Mucosa of descending colon (tissue), 3 donors: Measurements from ENCODE around the gene SERPINB5. TPM values are rescaled to one million over a fixed set of nuclear protein-coding genes. Genes with fewer than 3 reads are reported as not detected.

Experiments
- ATAC-seq: fragments of 200-7000 bp; cut with Tn5 transposase; one replicate; pipeline ENCODE4 v1.9.1; 2020; ENCODE audit warnings: mild to moderate bottlenecking, moderate library complexity
- DNase-seq, 3 donors: peaks; one replicate each; pipeline ENCODE4 v3.0.0-alpha.2; 2020
- H3K36me3 ChIP-seq: fragments of 200-600 bp; one replicate; pipeline ENCODE4 v1.8.0; 2021; ENCODE audit warnings: low read depth, mild to moderate bottlenecking
- H3K4me1 ChIP-seq: fragments of 200-600 bp; one replicate; pipeline ENCODE4 v1.8.0; 2021; ENCODE audit warnings: low read depth, mild to moderate bottlenecking
- H3K4me3 ChIP-seq: fragments of 200-600 bp; one replicate; pipeline ENCODE4 v1.8.0; 2021; ENCODE audit warnings: mild to moderate bottlenecking
- H3K9me3 ChIP-seq: fragments of 200-600 bp; one replicate; pipeline ENCODE4 v1.8.0; 2021; ENCODE audit warnings: mild to moderate bottlenecking
- intact Hi-C, 2 donors: fragments of 100-400 bp; cut with DNase I in 1 of 2; cut with micrococcal nuclease in 1 of 2; formaldehyde crosslinking; loops; one replicate each; pipeline versions ENCODE4 v1.11.0 to v1.11.1; 2022; cut with DNase I, micrococcal nuclease
- total RNA-seq, 3 donors: library from RNA; stranded (reverse); fragmentation: NEBNext Ultra II Directional in 2 of 3; extraction: Animal tissue kit (Norgen Biotek cat#: 25700) in 2 of 3; gene quantifications; one replicate each; pipeline versions ENCODE4 v1.2.1 to v1.2.4, GENCODE V29; 2021 to 2023
- TF ChIP-seq, protein P1 (sequence below): fragments of 200-600 bp; IDR thresholded peaks from one replicate; pipeline ENCODE4 v1.8.0; 2022; ENCODE audit warnings: antibody characterized with exemption, mild to moderate bottlenecking
- donor health status: DM: no; HTN: no; CAD: no; lungs with moderate emphysema.
- donor health status: DM: no; HTN: no; CAD: no.
- donor health status: DM: no; HTN: yes; CAD: no.

Gene SERPINB5
- total RNA-seq, 3 donors from 2014 or later, result 0.63 to 2.6 (median 2.3) TPM

DNA sequence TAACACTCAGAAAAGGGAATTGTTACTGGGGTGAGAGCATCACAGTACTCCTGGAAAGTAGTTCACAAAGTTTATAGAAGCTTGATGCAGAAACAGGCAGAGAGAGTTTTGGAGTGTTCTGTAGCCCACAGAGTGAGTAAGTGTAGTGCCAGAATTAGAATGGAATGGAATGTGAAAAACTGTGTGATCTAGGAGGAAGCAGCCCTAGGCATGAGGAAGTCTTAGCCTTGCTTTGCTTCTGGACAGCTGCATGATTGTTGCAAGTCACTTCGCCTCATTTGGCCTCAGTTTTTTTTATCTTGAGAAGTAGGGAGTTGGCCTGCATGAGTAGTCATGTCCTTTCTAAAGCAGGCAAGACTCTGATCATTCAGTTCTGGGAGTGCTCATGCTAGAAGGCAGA lies 76.3 kb downstream of the SERPINB5 start:
- intact Hi-C loops, result no loop called here
- Histone ChIP-seq H3K4me3 (no peak overlapping the region), H3K4me1 (no peaks in the 10 kb centered on the region), H3K9me3 (no peaks in the 10 kb centered on the region), H3K36me3 (no peaks in the 10 kb centered on the region)
- DNase-seq (peak in 1 of 3 donors; percentile 4), ATAC-seq (no peak)
- TF ChIP-seq, protein P1, sequence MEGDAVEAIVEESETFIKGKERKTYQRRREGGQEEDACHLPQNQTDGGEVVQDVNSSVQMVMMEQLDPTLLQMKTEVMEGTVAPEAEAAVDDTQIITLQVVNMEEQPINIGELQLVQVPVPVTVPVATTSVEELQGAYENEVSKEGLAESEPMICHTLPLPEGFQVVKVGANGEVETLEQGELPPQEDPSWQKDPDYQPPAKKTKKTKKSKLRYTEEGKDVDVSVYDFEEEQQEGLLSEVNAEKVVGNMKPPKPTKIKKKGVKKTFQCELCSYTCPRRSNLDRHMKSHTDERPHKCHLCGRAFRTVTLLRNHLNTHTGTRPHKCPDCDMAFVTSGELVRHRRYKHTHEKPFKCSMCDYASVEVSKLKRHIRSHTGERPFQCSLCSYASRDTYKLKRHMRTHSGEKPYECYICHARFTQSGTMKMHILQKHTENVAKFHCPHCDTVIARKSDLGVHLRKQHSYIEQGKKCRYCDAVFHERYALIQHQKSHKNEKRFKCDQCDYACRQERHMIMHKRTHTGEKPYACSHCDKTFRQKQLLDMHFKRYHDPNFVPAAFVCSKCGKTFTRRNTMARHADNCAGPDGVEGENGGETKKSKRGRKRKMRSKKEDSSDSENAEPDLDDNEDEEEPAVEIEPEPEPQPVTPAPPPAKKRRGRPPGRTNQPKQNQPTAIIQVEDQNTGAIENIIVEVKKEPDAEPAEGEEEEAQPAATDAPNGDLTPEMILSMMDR, result no peak

Other genes with a start within 250 kb of the SERPINB5 start
- gene BCL2, start 157.2 kb upstream of the SERPINB5 start, total RNA-seq, result 10 to 100 TPM; 17.7 to 25.7 (median 20.5) TPM
- 10 to 100 TPM; 33.6 to 79.4 (median 51.4) TPM for gene KDSR, start 109.8 kb upstream of the SERPINB5 start, total RNA-seq
- gene VPS4B, start 54.5 kb upstream of the SERPINB5 start, total RNA-seq, result 100 to 1,000 TPM in 2 of 3 donors, 10 to 100 TPM in 1; 83.8 to 167 (median 116) TPM
- gene SERPINB12, start 65.4 kb downstream of the SERPINB5 start, total RNA-seq, result not detected
- not detected for gene SERPINB13, start 110.4 kb downstream of the SERPINB5 start, total RNA-seq
- gene SERPINB4, start 167.3 kb downstream of the SERPINB5 start, total RNA-seq, result not detected
- gene SERPINB3, start 184.9 kb downstream of the SERPINB5 start, total RNA-seq, result not detected
- not detected for gene SERPINB11, start 226.0 kb downstream of the SERPINB5 start, total RNA-seq